Common myeloid progenitor, CD34-positive (primary cell): ENCODE measurements around the gene PEX14.

ENCODE experiments used
- CTCF ChIA-PET: fragments of 350-600 bp; sonication (Branson Sonifier 250); formaldehyde crosslinking; loops from one replicate; lab custom pipeline; 2021; ENCODE audit warnings: antibody characterized with exemption; lab: Charles Lee
- POLR2A ChIA-PET: fragments of 350-600 bp; sonication (Branson Sonifier 250); formaldehyde crosslinking; loops from one replicate; lab custom pipeline; 2021; ENCODE audit warnings: antibody characterized with exemption; lab: Charles Lee
- DNase-seq, 3 donors: peaks; one replicate each; pipeline versions ENCODE4 v3.0.0 to v3.0.0-alpha.2; 2013
- H3K27ac ChIP-seq, 2 experiments: 1 replicate in 1 of 2; 2 replicates in 1 of 2; pipeline ENCODE4 v1.7.0; 2013; ENCODE audit warnings: inconsistent platforms in 2 of 2, low read length in 2 of 2, mild to moderate bottlenecking in 2 of 2, low read depth in 1 of 2, moderate library complexity in 1 of 2; ENCODE audit not compliant: severe bottlenecking in 2 of 2, insufficient read depth in 1 of 2, poor library complexity in 1 of 2
- H3K27me3 ChIP-seq, 5 experiments: replicated peaks in 2 of 5; 1 replicate in 3 of 5; 2 replicates in 2 of 5; pipeline versions ENCODE4 v1.6.1 to v1.7.0; 2013; ENCODE audit warnings: low read length in 4 of 5, mild to moderate bottlenecking in 2 of 5, moderate library complexity in 2 of 5, inconsistent platforms in 1 of 5; ENCODE audit not compliant: insufficient read depth in 5 of 5, control insufficient read depth in 4 of 5
- H3K36me3 ChIP-seq, 4 experiments: 1 replicate in 2 of 4; 2 replicates in 2 of 4; pipeline versions ENCODE4 v1.6.1 to v1.7.0; 2013; ENCODE audit warnings: low read length in 3 of 4, control low read depth in 1 of 4, mild to moderate bottlenecking in 1 of 4; ENCODE audit not compliant: control insufficient read depth in 4 of 4, insufficient read depth in 4 of 4
- H3K4me1 ChIP-seq, 4 experiments: 1 replicate in 3 of 4; 2 replicates in 1 of 4; pipeline versions ENCODE4 v1.6.1 to v1.7.1; 2013; ENCODE audit warnings: low read length in 3 of 4, mild to moderate bottlenecking in 3 of 4, control low read depth in 1 of 4, inconsistent platforms in 1 of 4, moderate library complexity in 1 of 4; ENCODE audit not compliant: control insufficient read depth in 4 of 4, insufficient read depth in 4 of 4; ENCODE audit errors: control extremely low read depth in 1 of 4
- H3K4me3 ChIP-seq, 7 experiments: 1 replicate in 4 of 7; 2 replicates in 3 of 7; pipeline versions ENCODE4 v1.5.1 to v1.7.0; 2013; ENCODE audit warnings: mild to moderate bottlenecking in 7 of 7, low read length in 6 of 7, moderate library complexity in 6 of 7, inconsistent platforms in 2 of 7, low read depth in 2 of 7, control low read depth in 1 of 7; ENCODE audit not compliant: insufficient read depth in 4 of 7, control insufficient read depth in 1 of 7; ENCODE audit errors: extremely low read depth in 1 of 7
- H3K9me3 ChIP-seq, 5 experiments: 1 replicate in 4 of 5; 2 replicates in 1 of 5; pipeline versions ENCODE4 v1.6.1 to v1.7.1; 2013; ENCODE audit warnings: low read length in 4 of 5, mild to moderate bottlenecking in 2 of 5, inconsistent platforms in 1 of 5, low read depth in 1 of 5, moderate library complexity in 1 of 5; ENCODE audit not compliant: control insufficient read depth in 4 of 5, insufficient read depth in 2 of 5; ENCODE audit errors: control extremely low read depth in 1 of 5
- WGBS: methylation state at CpG from one replicate; pipeline ENCODE4 v1.1.5; 2013; ENCODE audit not compliant: insufficient coverage; 5-methylcytosine and 5-hydroxymethylcytosine counted together

Gene PEX14

DNA sequence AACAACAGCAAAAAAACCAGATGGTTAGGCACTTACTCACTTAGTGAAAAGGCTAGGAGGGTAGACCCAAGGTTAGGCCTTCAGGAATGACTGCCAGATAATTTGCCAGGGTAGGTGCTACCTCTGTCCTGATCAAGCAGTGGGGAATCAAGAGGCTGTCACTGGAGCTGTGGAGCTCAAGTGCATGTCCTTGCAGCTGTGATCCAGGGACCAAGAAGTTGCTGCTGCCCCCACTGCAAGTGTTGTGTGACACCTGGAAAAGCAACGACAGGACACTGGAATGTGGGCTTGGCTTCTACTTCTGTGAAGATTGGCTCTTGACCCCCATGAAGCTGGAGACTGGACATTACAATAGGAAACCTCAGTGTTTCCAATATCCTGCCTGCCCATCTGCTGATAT lies 72.1 kb downstream of the PEX14 start:
- POLR2A ChIA-PET, result no interaction called here
- Histone ChIP-seq H3K9me3 (no peaks in the 10 kb centered on the region), H3K27me3 (no peaks in the 10 kb centered on the region), H3K27ac (no peak overlapping the region), H3K4me3 (no peak overlapping the region), H3K36me3 (peaks cover 0 to 7% (median 4%) of the 10 kb centered on the region in 4 experiments), H3K4me1 (no peaks in the 10 kb centered on the region)
- CTCF ChIA-PET, result no interaction called here
- 90% methylated on average over 1 of the region's 1 CpG for WGBS
- DNase-seq, result no peak

DNA sequence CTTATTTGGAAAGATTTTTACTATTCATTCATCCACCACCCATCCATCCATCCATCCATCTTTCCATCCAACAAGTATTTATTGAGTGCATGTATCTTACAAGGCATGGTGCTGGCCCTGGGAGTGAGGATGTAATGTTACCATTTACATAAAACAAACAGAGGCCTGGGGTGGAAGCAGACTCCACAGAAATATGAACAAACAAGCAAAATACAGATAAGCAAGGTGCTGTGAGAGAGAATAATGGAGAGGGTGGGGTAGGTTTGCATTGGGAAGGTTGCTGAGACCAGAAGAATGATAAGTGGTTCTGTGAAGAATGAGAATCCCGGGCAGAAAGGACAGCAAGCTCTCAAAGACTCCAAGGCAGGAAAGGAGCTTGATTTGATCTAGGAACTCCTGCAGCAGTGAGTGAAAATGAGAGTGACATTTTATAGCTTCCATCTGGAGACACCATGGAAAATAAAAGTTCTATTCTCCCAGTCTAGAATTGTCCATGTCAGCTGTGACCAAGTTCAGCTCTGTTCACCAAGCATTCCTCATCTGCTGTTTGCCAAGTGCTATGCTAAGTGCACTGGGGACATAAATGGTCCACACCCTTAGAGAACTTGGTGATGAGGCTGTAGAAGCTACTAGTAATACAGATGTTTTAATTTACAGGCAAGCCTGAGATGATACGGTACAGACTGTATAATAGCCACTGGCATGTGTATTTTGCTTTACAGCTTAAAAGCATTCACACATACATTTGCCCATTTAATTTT lies 75.3 kb downstream of the PEX14 start:
- H3K9me3 ChIP-seq, result no peaks in the 10 kb centered on the region
- no peak overlapping the region for H3K27ac ChIP-seq
- peaks cover 0 to 6% (median 2%) of the 10 kb centered on the region in 4 experiments for H3K36me3 ChIP-seq
- DNase-seq, result no peak
- ChIA-PET POLR2A (no interaction called here), CTCF (interaction anchor here (1.2 kb wide), 1 partner anchor 11 kb away, joined by 3 read pairs; no protein-coding TSS in a partner anchor)
- no peak overlapping the region for H3K4me3 ChIP-seq
- no peaks in the 10 kb centered on the region for H3K27me3 ChIP-seq
- peaks cover 0 to 6% (median 5%) of the 10 kb centered on the region in 4 experiments for H3K4me1 ChIP-seq
- 100% methylated on average over 1 of the region's 2 CpGs for WGBS

DNA sequence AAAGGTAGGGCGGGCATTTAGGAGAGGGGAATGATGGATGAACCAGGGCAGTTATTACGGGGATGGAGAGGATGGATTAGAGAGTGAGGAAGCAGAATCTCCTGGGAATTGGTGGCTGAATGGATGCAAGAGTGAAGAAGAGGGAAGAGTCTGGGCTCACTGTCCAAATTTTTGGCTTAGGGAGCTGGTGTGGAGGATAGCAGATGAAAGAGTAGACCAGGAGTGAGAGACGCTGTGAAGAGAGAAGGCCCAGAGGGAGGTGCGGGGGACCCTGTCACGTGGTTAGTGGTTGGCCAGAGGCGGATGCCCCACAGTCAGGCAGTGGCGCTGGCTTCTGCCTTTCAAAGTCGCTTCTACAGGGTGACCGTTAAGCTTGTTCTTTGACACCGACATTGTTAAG lies 78.4 kb downstream of the PEX14 start:
- Histone ChIP-seq H3K36me3 (peaks cover 0 to 6% (median 0%) of the 10 kb centered on the region in 4 experiments), H3K27me3 (no peaks in the 10 kb centered on the region), H3K4me3 (no peak overlapping the region), H3K4me1 (peaks cover 0 to 6% (median 5%) of the 10 kb centered on the region in 4 experiments), H3K27ac (no peak overlapping the region), H3K9me3 (no peaks in the 10 kb centered on the region)
- 66% methylated on average over 10 of the region's 10 CpGs for WGBS
- ChIA-PET POLR2A (no interaction called here), CTCF (no interaction called here)
- DNase-seq, result peak in 2 of 3 donors; percentile 2 to 20

DNA sequence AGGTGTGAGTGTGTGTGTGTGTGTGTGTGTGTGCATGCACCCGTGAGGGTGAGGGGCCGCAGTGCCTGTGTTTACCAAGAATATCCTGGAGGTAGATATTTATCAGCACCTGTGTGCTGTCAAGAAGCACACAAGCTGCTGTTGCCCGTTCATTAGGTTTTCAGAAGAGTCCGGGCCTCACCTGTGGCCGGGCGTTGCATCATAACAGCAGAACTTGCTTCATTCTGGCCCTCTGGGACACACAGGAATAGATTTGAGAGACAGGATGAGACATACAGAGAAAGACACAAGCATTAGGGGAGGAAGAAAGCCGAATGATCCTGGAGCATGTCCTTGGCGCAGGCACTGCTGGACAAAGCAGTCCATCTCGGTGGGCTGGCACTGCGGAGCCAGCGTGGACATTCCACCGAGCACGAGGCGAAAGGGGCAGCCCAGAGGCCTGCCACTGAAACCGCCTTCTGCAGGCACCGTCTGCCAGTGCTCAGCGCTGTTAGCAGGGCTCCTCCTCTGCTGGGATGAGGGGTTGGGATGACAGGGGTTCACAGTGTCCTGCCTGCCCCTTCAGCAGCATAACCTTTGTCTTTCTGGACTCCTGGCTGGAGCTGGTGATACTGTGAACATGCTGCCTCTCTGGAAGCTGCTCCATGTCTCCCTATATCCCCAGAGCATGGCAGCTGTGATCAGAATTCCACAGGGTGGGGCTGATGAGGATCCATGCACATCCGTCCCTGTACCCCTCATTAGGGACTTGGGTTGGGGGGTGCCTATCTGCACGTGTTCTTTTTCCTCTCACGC lies 81.1 kb downstream of the PEX14 start:
- DNase-seq, result no peak
- POLR2A ChIA-PET, result no interaction called here
- Histone ChIP-seq H3K27me3 (no peaks in the 10 kb centered on the region), H3K36me3 (peaks cover 0 to 6% (median 2%) of the 10 kb centered on the region in 4 experiments), H3K27ac (no peak overlapping the region), H3K4me1 (peaks cover 0 to 6% (median 5%) of the 10 kb centered on the region in 4 experiments), H3K9me3 (no peaks in the 10 kb centered on the region), H3K4me3 (no peak overlapping the region)
- CTCF ChIA-PET, result interaction anchor here (1.2 kb wide), 1 partner anchor 311 kb away, joined by 3 read pairs; no protein-coding TSS in a partner anchor
- 93% methylated on average over 20 of the region's 20 CpGs for WGBS

DNA sequence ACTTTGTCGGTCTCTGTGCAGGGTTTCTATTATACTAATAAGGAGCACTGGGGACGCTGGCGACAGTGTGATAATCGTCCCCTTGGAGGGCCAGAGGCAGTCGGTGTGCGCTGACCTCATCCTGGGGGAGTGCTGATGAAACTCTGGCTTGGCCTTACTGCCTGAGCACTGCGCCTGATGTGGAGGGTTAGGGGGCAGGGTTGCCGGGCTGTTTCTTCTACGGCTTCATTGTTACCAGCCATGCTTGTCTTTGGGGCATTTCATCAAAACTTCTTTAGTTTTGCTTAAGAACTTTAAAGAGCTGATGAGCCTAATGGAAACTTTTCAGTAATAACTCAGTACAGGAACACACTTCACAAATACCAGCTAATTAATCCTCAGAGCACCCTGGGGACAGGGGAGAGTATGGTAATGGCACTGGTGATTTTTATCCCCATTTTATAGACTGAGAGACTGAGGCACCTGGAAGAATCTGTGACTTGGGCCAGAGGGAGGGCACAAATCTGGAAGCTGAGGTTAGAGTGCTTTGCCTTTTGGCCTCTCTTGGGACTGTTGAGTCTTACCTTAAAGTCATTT lies 81.8 kb downstream of the PEX14 start:
- CTCF ChIA-PET, result interaction anchor here (1.2 kb wide), 1 partner anchor 310 kb away, joined by 3 read pairs; no protein-coding TSS in a partner anchor
- H3K27me3 ChIP-seq, result no peaks in the 10 kb centered on the region
- H3K4me1 ChIP-seq, result peaks cover 0 to 6% (median 5%) of the 10 kb centered on the region in 4 experiments
- no peaks in the 10 kb centered on the region for H3K9me3 ChIP-seq
- no peak for DNase-seq
- POLR2A ChIA-PET, result no interaction called here
- H3K36me3 ChIP-seq, result peaks cover 0 to 3% (median 1%) of the 10 kb centered on the region in 4 experiments
- no peak overlapping the region for H3K4me3 ChIP-seq
- H3K27ac ChIP-seq, result no peak overlapping the region
- WGBS, result 95% methylated on average over 9 of the region's 9 CpGs

DNA sequence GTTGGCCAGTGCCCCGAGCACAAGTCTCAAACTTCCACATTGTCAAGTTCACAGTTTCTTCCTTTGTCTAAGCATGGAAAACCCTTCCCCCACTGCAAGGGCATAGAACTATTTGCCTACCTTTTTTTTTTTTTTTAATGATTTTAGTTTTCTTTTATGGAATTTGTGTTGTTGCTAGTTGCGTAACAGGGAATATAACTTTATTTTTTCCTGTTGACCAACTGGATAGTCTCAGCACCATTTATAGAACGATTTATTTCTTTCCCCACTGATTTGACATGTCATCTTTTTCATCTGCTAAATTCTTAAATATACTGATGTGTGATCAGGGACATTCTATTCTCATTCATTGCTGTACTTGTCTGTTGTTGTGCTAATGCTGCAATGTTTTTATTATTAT lies 83.0 kb downstream of the PEX14 start:
- H3K27ac ChIP-seq, result no peak overlapping the region
- WGBS, result 100% methylated on average over 1 of the region's 3 CpGs
- H3K9me3 ChIP-seq, result peaks cover 0 to under 1% (median 0%) of the 10 kb centered on the region in 5 experiments
- H3K4me3 ChIP-seq, result no peak overlapping the region
- peaks cover 0 to 6% (median 5%) of the 10 kb centered on the region in 4 experiments for H3K4me1 ChIP-seq
- peaks cover 0 to 3% (median 1%) of the 10 kb centered on the region in 4 experiments for H3K36me3 ChIP-seq
- CTCF ChIA-PET, result interaction anchor here (0.6 kb wide), 1 partner anchor 597 kb away, joined by 3 read pairs; no protein-coding TSS in a partner anchor
- DNase-seq, result no peak
- H3K27me3 ChIP-seq, result no peaks in the 10 kb centered on the region
- POLR2A ChIA-PET, result no interaction called here
